ENCODE data around the gene OTULINL.

Gene OTULINL

DNA sequence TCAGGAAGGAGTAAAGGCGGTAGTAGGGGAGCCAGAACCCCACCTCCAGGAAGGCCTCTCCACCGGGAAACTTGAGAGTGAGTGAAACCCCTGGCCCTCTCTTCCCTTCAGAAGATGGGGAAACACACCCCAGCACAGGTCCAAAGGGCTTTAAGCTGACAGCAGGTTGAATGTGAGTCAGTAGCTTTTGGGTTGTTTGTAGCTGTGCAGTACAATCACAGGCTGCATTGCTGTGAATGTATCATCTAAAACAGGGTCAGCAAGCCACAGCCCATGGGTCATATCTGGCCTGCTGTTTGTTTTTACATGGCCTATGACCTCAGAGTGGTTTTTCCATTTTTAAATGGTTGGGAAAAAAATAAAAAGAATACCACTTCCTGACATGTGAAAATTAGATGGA, 10.0 kb downstream of the OTULINL start:
- DNase-seq (ENCODE audit: low spot score), result no peak
- no peak for TF ChIP-seq CTCF (IDR thresholded peaks at IDR 0.05; ENCODE audit: extremely low read depth, missing control alignments)

GRCh38 chr5:14593326-14594021, 11.9 kb downstream of the OTULINL start:
- TF ChIP-seq CTCF (IDR thresholded peaks at IDR 0.05; ENCODE audit: extremely low read depth, missing control alignments), result no peak

DNA sequence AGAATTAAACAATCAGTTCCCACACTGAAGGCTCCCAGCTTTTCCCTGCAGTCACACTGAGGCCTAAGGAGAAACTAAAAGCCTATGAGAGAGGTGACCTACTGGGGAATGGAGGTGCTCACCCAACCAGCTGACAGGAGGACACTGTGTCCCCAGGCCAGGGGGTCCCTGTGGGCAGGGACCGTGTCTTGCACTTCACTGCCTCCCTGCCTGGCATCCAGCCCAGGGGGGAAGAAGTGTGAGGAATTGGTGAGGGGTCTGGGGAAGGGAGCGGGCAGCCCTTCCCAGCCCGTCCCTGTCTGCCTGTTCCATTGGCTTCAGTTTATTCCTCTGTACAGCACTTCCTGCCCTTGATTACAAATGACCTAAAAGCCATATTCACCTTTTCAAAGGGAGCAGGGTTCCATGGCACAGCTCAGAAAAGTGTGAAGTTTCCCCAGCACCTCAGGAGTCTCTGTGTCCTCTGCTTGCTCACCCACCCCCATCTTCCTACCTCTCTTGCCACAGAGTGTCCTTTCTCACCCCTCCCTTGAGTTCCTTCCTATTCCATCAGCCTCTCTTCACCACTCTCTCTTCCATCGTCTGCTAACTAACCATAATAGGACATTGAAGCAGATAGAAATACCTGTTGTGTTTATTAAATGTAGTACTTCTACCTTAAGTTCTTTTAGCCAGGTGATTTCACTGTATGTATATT, 12.9 kb downstream of the OTULINL start:
- DNase-seq (ENCODE audit: low spot score), result no peak
- no peak for TF ChIP-seq CTCF (IDR thresholded peaks at IDR 0.05; ENCODE audit: extremely low read depth, missing control alignments)

More at GRCh38 chr5:14593326-14594021, 11.9 kb downstream of the OTULINL start:
- DNase-seq (ENCODE audit: low spot score), result no peak

GRCh38 chr5:14595189-14595588, 13.6 kb downstream of the OTULINL start:
- peak; percentile 71 for DNase-seq (ENCODE audit: low spot score)
- TF ChIP-seq CTCF (IDR thresholded peaks at IDR 0.05; ENCODE audit: extremely low read depth, missing control alignments), result no peak

DNA sequence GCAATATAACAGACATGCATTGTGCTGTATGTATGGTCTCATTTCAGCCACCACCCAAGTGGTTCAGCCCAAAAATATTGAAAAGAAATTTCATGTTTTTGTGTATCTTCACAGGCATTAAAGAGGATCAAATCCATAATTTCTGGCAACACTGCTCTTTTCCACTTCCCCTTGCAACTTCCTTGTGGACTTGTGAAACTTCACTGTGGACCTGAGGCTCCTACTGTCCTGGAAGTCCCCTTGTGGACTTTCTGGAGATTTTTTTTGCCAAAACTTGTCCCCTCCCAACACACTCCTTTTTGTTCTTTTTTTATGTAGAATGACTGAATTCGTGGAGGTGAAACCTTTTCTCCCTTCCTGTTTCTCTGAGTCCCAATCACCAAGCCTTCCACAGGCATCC, 14.3 kb downstream of the OTULINL start:
- DNase-seq (ENCODE audit: low spot score), result no peak
- no peak for TF ChIP-seq CTCF (IDR thresholded peaks at IDR 0.05; ENCODE audit: extremely low read depth, missing control alignments)

- no peak for DNase-seq (ENCODE audit: low spot score)
- no peak for TF ChIP-seq CTCF (IDR thresholded peaks at IDR 0.05; ENCODE audit: extremely low read depth, missing control alignments)
Observed at GRCh38 chr5:14597080-14597479, 15.5 kb downstream of the OTULINL start.

DNA sequence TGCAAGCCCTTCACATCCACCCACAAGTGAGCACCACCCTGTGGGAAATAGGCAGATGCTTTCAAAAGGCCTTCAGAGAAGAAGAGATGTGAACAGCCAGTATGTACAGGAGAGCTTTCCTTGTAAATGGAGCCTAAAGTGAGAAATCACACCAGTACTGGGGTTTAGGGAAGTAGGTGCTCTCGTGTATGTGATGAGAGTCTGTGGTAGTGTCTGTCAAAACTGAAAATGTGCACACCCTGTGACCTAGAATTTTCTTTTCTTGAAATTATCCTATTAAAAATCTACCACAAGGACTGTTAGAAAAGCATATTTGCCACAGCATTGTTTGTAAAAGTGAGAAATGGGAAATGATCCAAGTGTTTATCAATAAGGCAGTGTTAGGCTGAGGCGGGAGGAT, 16.6 kb downstream of the OTULINL start:
- TF ChIP-seq CTCF (IDR thresholded peaks at IDR 0.05; ENCODE audit: extremely low read depth, missing control alignments), result no peak
- no peak for DNase-seq (ENCODE audit: low spot score)
